22Rv1 (cell line): ENCODE results near the gene RAB3C.

Experiments
- ZFX ChIP-seq: fragments of 450-650 bp; IDR thresholded peaks from 2 replicates; pipeline ENCODE4 v1.6.1; 2017; ENCODE audit warnings: antibody characterized with exemption, borderline replicate concordance
- TF ChIP-seq, protein P1 (sequence below): fragments of 450-650 bp; IDR thresholded peaks from 2 replicates; pipeline ENCODE4 v1.5.1; 2017; ENCODE audit warnings: mild to moderate bottlenecking

DNA sequence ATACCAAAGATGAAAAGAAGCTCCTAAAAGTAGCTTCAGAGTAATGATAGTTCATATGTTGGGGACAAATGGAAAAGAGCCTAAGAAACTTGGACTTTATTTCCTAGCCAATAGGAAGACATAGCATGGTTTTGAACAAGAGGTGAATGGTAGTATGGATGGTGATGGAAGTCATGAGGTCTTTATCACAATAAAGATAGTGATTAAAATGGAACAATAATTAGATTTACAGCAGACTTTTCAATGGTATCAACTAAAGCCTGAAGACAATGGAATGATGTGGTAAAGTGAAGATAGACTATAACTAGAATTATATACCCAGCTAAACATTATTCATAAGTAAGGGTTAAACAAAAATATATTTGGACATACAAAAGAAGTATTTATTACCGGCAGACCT, 131.2 kb downstream of the RAB3C start:
- TF ChIP-seq, protein P1, sequence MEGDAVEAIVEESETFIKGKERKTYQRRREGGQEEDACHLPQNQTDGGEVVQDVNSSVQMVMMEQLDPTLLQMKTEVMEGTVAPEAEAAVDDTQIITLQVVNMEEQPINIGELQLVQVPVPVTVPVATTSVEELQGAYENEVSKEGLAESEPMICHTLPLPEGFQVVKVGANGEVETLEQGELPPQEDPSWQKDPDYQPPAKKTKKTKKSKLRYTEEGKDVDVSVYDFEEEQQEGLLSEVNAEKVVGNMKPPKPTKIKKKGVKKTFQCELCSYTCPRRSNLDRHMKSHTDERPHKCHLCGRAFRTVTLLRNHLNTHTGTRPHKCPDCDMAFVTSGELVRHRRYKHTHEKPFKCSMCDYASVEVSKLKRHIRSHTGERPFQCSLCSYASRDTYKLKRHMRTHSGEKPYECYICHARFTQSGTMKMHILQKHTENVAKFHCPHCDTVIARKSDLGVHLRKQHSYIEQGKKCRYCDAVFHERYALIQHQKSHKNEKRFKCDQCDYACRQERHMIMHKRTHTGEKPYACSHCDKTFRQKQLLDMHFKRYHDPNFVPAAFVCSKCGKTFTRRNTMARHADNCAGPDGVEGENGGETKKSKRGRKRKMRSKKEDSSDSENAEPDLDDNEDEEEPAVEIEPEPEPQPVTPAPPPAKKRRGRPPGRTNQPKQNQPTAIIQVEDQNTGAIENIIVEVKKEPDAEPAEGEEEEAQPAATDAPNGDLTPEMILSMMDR, result no peak
- TF ChIP-seq ZFX, result no peak
